Muscle of back (tissue), 13 donors: ENCODE data around the gene VWA3B. TPM values are rescaled to one million over a fixed set of nuclear protein-coding genes. Genes with fewer than 3 reads are reported as not detected.
"Not testable (repeated sequence)": the region's sequence is repeated elsewhere in the genome, so short reads cannot be mapped to it uniquely, and the experiment has no call there.

Experiments used
- DNase-seq, 3 donors: peaks; one replicate each; pipeline versions ENCODE4 v3.0.0 to v3.0.0-alpha.2; 2013
- long read RNA-seq, 9 donors: transcript quantifications; one replicate each; lab custom pipeline, GENCODE V29; 2026
- polyA plus RNA-seq, 10 donors: library from polyadenylated mRNA; unstranded; fragments of 120-200 nt; gene quantifications; one replicate each; pipeline ENCODE4 v1.2.1, GENCODE V29; 2013; ENCODE audit not compliant: insufficient read length in 10 of 10

Gene VWA3B
- polyA plus RNA-seq: 1 to 10 TPM in 3 of 10 donors, under 1 TPM in 7; 0.13 to 2.4 (median 0.77) TPM
- long read RNA-seq, donor 1: 0 reads
- long read RNA-seq, donor 2: 0 reads
- long read RNA-seq, donor 3: 0 reads
- long read RNA-seq, donor 4: 0 reads
- long read RNA-seq, donor 5: 0 reads
- long read RNA-seq, donor 6: 0 reads
- long read RNA-seq, donor 7: 0 reads
- long read RNA-seq, donor 8: 0 reads
- long read RNA-seq, donor 9: 0 reads

- peak; percentile 28 to 77 (median 44) for DNase-seq
These were observed at the start of gene VWA3B for GRCh38 chr2:98086491-98087446. Gene VWA3B, plus strand, starts transcription at chr2:98087167. Its CDS starts 5,926 bp downstream, at chr2:98093093.

DNA sequence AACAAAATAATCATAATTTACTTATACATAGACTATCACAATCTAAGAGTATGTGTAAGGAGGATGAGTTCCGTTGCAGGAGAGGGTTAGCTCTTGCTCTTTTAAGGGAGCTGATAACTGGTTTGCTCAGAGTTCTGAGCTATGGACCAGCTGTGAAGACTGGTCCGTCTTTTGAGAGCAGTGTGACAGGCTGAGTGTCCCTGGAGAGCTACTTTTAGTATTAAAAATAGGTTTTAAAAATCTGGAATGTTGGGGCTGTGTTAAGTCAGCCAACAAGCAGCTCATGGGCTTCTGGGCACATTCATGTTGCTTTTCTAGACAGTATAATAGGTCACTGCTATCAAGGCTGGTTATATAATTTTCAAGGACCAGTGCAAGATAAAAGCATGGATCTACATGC is 49.8 kb upstream of the VWA3B start:
- DNase-seq: no peak

GRCh38 chr2:98037666-98038336 is 49.2 kb upstream of the VWA3B start:
- DNase-seq: no peak

GRCh38 chr2:98039085-98039756 is 47.7 kb upstream of the VWA3B start:
- peak in 1 of 3 donors; percentile 23 for DNase-seq

DNA sequence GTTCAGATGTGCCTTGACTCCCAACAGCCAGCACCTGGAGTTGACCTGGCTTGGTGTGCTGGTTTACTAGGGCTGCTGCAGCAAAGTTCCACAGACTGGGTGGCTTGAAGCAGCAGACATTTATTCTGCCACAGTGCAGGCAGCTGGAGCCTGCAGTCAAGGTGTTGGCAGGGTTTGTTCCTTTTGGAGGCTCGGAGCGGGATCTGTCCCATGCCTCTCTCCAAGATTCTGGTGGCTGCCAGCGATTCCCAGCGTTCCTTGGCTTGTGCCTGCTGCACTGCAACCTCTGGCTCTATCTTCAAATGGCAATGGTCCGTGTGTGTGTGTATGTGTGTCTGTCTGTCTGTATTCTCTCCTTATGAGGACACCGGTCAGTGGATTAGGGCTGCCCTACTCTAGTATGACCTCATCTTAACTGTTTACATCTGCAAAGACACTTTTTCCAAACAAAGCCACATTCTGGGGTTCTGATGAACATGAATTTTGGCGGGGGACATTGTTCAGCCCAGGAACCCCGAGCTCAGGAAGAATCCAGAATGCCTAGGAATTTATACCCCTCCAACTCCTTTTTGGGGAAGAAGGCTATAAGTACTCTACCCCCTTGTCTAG is 46.5 kb upstream of the VWA3B start:
- no peak for DNase-seq

DNA sequence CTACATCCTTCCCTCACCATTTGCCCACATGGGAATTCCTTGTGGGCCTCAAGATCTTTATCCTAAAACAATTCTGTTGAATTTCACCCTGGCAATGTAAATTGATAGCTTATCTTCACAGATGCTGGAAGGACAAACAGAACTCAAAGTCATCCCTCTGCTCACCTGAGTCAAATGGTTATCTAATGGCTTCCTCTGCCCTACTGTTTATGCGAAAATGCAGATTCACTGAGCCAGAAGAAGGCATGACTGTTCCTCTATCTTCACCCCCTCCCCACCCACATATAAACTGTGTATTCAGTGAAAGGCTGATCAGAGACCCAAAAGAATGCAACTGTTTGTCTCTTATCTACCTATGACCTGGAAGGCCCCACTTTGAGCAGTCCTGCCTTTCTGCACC is 43.9 kb upstream of the VWA3B start:
- no peak for DNase-seq

GRCh38 chr2:98044730-98045129 is 42.2 kb upstream of the VWA3B start:
- not testable (repeated sequence) for DNase-seq

DNA sequence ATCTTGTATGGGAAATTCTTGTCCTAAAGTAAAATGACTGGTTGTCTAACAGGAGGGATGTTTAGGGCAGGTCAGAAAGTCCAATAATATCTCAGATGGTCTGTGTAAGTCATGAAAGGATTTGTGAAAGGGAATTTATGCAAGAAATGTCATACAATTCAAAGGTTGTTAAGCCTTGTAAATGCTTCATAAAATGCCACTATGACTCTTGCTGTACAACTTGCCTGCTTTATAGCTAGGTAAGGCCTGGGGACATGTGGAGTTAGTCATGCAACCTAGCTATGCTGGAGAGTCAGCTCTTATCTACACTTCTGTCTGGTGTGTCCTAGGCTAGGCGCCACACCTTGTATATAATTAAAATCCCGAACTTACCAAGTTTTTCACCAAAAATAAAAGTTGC is 36.9 kb upstream of the VWA3B start:
- no peak for DNase-seq

GRCh38 chr2:98058191-98058975 is 28.6 kb upstream of the VWA3B start:
- no peak for DNase-seq

GRCh38 chr2:98060277-98060676 is 26.7 kb upstream of the VWA3B start:
- DNase-seq: no peak

DNA sequence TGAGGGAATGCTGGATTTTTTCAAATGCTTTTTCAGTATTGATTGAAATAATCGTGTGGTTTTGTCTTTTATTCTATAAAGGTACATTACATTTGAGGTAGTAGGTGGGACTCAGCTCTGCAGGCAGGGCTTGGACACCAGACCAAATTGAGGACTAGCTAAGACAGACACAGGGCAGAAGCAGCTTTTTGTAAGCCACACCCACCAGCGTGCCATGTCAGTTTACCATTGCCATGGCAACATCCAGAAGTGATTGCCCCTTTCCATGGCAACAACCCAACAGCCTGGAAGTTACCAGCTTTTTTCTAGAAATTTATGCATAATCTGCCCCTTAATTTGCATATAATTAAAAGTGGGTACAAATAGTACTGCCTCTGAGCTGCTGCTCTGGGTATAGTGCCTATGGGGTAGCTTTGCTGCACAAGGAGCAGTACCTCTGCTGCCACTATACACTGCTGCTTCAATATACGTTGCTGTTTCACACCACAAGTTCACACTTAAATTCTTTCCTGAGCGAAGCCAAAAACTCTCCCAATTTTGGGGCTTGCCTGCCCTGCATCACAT is 23.6 kb upstream of the VWA3B start:
- DNase-seq: no peak

- DNase-seq: no peak
These were observed 21.2 kb upstream of the VWA3B start for GRCh38 chr2:98065808-98066207.

DNA sequence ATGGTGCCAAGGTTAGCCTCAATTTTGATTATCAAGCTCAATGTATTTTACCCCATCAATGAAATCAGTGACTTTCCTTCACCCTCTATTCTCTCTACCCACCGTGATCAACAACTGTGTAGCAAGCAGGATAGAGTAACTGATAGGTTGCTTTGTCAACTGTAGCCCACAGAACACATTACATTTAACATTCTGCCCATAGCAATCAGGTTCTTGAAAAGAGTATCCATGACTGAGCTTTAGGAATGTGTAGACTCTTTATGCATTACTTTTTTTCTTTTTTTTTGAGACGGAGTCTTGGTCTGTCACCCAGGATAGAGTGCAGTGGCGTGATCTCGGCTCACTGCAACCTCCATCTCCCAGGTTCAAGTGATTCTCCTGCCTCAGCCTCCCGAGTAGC is 19.8 kb upstream of the VWA3B start:
- DNase-seq: no peak

- DNase-seq: no peak
These were observed 16.9 kb upstream of the VWA3B start for GRCh38 chr2:98070081-98070480.

GRCh38 chr2:98072442-98072841 is 14.5 kb upstream of the VWA3B start:
- no peak for DNase-seq

DNA sequence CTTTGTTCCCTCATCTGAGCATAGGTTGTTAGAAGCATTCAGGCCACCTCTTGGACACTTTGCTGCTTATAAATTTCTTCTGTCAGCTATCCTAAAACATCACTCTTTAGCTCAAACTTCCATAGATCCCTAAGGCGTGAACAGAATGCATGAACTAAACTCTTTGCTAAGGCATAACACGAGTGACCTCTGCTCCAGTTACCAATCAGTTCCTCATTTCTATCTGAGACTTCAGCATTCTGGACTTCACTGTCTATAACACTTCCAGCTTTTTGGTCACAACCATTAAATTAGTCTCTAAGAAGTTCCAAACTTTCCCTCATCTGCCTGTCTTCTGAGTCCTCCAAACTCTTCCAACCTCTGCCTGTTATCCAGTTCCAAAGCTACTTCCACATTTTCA is 8.3 kb upstream of the VWA3B start:
- no peak for DNase-seq

DNA sequence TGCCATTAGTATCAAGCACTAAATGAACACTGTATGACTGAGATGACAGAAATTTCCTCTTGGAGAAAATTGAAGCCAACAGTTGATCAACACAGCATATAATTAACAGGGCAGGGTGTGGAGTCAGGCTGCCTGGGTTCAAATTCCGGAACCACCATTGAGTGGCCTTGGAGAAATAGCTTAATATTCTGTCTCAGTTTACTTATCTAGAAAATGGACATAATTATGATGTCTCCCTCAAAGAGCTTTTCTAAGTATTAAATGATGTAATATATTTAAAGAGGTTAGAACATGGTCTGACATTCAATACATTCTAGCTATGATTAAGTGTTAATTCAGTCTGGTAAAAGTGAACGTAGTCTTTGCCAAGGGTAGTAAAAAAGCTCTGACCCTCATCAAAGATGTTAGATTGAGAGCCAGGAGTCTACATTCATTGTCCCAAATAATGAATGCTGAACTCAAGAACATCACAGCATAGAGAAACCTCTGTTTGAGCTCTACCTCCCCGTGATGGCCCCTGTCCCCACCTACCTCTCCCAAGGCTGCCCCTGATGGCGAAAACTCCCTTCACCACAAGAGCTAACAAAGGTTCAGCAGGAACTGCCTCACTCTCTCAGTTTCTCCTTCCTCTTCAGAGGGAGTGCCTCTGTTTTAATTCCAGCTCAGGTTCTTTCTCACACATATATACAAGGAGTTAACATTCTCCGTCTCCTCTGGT is 2.7 kb upstream of the VWA3B start:
- no peak for DNase-seq

GRCh38 chr2:98084869-98085238 is 2.1 kb upstream of the VWA3B start:
- no peak for DNase-seq

- DNase-seq: no peak
These were observed 1.3 kb upstream of the VWA3B start for GRCh38 chr2:98085649-98086048.
